Kidney epithelial cell (primary cell): Measurements from ENCODE around the gene CASK. TPM values are rescaled to one million over a fixed set of nuclear protein-coding genes. Genes with fewer than 3 reads are reported as not detected.

ENCODE experiments used
- DNase-seq: peaks from one replicate; pipeline ENCODE4 v3.0.0-alpha.2; 2010; ENCODE audit warnings: low read depth
- H3K27me3 ChIP-seq: 2 replicates; pipeline ENCODE4 v1.6.0; 2011; ENCODE audit warnings: low read length; ENCODE audit not compliant: control insufficient read depth, insufficient read depth
- H3K36me3 ChIP-seq: 2 replicates; pipeline ENCODE4 v1.5.1; 2011; ENCODE audit warnings: low read length; ENCODE audit not compliant: control insufficient read depth, insufficient read depth
- H3K4me3 ChIP-seq: 2 replicates; pipeline ENCODE4 v1.5.1; 2011; ENCODE audit warnings: low read depth, mild to moderate bottlenecking, control low read depth, low read length
- total RNA-seq: library from RNA; depleted of rRNA; stranded (reverse); fragments of >200 nt; gene quantifications from 2 replicates; pipeline ENCODE4 v1.2.3, GENCODE V29; 2015
- TF ChIP-seq, protein P1 (sequence below): IDR thresholded peaks from 2 replicates; pipeline ENCODE4 v1.5.1; 2011; ENCODE audit warnings: mild to moderate bottlenecking, moderate library complexity, low read length, control low read depth, inconsistent platforms; ENCODE audit not compliant: insufficient read depth, poor library complexity, severe bottlenecking

CASK gene
- total RNA-seq, 1 donor from 2014 or later: 69.1 TPM

DNA sequence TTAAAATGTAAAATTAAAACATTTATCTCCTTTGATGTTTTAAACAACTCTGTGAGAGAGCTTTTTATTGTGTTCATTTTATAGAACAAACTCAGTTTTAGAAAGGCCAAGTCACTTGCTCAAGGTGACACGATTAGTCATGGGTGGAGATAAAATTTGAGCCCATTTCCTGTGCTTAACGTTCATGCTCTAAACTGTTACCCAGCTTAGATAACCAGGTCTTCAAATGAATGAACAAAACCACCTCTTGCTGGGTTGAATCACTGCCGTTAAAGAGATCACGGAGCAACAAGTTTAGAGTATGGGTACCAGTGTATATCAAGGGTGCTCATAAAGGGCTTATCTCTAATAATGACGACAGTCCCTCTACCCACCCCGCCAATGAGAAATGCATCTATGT lies 10.2 kb upstream of the CASK start:
- no peak for DNase-seq
- Histone ChIP-seq H3K27me3 (no peaks in the 10 kb centered on the region), H3K36me3 (no peaks in the 10 kb centered on the region), H3K4me3 (no peak overlapping the region)
- TF ChIP-seq, protein P1, sequence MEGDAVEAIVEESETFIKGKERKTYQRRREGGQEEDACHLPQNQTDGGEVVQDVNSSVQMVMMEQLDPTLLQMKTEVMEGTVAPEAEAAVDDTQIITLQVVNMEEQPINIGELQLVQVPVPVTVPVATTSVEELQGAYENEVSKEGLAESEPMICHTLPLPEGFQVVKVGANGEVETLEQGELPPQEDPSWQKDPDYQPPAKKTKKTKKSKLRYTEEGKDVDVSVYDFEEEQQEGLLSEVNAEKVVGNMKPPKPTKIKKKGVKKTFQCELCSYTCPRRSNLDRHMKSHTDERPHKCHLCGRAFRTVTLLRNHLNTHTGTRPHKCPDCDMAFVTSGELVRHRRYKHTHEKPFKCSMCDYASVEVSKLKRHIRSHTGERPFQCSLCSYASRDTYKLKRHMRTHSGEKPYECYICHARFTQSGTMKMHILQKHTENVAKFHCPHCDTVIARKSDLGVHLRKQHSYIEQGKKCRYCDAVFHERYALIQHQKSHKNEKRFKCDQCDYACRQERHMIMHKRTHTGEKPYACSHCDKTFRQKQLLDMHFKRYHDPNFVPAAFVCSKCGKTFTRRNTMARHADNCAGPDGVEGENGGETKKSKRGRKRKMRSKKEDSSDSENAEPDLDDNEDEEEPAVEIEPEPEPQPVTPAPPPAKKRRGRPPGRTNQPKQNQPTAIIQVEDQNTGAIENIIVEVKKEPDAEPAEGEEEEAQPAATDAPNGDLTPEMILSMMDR: no peak

DNA sequence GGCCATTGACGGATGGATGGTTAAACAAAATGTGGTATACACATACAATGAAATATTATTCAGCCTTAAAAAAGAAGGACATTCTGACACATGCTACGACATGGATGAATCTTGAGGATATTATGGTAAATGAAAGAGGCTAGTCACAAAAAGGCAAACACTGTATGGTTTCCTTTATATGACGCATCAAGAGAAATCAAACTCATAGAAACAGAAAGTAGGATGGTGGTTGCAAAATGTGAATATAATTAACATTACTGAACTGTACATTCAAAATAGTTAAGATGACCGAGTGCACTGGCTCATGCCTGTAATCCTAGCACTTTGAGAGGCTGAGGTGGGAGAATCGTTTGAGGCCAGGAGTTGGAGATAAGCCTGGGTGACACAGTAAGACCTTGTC lies 9.5 kb upstream of the CASK start:
- no peak overlapping the region for H3K4me3 ChIP-seq
- TF ChIP-seq, protein P1: no peak
- no peaks in the 10 kb centered on the region for H3K27me3 ChIP-seq
- DNase-seq: no peak
- H3K36me3 ChIP-seq: no peaks in the 10 kb centered on the region

DNA sequence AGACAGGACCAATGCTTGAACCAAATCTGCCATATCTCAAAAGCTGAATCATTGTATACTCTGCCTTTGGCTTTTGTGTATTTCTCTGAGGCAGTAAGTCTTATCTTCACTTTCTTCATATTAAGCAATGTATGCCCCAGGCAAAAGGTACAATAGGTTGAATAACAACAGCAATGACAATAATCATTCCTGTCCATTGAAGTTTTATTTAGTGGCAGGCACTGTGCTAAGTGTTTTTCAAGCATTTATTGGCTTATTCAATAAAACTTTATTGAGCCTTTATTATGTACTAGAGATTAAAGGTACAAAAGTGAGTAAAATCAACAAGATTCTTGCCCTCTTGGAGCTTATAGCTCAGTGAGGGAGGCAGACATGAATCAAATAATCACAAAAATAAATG lies 8.2 kb upstream of the CASK start:
- H3K4me3 ChIP-seq: no peak overlapping the region
- TF ChIP-seq, protein P1: no peak
- H3K27me3 ChIP-seq: no peaks in the 10 kb centered on the region
- no peak for DNase-seq
- H3K36me3 ChIP-seq: no peaks in the 10 kb centered on the region

DNA sequence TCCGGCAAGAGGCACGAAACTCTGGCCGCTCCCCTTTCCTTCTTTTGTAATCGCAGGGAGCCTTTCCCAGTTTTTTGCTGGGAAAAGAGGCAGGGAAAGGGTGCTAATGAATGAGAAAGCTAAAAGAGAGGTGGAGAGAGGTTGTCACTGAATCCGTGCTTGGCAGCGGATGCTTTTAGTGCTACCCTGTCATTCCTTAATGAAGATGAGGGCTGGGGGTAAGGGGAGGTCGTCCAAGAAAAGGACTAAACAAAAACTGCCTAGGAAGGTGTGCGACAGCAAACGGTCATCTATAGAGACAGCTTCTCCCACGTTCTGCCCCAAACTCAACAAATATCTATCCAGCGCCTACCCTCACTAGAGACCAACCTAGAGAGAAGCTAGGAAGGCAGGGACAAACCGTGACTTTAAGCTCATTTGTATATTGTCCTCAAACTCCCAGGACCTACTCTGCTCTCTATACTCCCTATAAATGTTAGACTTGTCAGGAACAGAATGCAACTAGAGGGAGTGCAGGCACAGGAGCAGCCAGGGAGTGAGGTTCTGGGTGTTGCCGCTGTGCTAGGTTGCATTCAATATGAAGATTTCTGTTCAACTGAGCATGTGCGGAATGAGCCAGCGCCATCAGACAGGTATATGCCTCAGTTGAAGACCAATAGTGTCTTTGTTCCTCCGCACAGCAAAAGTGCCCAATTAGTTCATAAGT lies 777 bp upstream of the CASK start:
- TF ChIP-seq, protein P1: peak; percentile 17
- no peaks in the 10 kb centered on the region for H3K27me3 ChIP-seq
- H3K36me3 ChIP-seq: no peaks in the 10 kb centered on the region
- DNase-seq: no peak
- peak overlapping the region; percentile 60 for H3K4me3 ChIP-seq

DNA sequence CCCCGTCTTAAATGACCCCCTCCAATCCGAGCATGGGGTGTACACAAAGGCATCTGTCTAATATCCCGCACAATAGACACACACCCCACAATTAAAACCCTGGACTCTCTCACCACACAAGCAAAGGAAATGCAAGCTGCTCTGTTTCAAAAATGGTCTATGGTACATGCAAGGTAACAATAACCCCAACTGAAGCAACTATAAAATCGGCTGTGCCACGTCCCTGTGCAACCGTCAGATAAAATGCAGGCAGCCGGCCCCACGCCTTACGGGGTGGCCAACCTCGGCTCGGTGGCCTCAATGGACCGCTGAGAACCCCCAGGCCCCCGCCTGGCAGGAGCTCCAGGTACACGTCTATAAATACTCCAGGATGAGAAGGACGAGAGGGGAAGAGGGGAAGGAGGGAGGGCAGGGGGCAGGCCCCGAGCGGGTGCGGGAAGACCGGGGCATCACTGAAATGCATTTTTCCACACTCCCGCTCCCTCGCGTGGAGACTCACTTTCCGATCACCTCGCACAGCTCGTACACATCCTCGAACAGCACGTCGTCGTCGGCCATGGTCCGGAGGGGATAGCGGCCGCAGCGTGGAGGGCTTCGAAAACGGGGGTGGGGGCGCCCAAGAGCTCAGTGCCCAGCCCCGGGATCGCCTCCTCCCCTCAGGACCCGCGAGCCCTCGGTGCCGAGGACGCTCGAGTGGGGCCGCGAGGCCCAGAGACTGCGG lies 763 bp downstream of the CASK start:
- H3K36me3 ChIP-seq: no peaks in the 10 kb centered on the region
- no peaks in the 10 kb centered on the region for H3K27me3 ChIP-seq
- no peak for DNase-seq
- TF ChIP-seq, protein P1: no peak
- peak overlapping the region; percentile 77 for H3K4me3 ChIP-seq
